ENCODE measurements around the gene ZNF837.
A peak's percentile ranks its signal among the peaks of the same experiment; 100 is the strongest.

The ZNF837 gene

DNA sequence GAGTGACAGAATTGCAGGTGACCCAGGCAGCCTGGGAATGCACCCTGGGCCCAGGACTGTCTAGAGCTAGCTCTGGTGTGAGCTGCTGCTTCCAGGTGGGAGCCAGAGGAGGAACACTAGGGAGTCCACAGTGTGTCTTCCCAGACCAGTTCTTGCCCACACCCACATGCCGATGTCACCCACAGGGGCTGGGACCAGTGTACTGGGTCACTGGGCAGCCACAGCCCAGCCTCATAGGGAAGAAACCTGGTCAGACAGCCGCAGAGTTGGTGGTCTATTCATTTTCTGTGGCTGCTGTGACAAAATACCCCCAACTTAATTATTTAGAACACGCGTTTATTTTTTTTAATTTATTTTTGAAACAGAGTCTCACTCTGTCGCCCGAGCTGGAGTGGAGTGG lies 17.7 kb upstream of the ZNF837 start:
- Histone ChIP-seq H3K9me3 (ENCODE audit: severe bottlenecking) (no peaks in the 10 kb centered on the region), H3K4me1 (ENCODE audit: insufficient read depth, poor library complexity, severe bottlenecking) (peaks cover 12% of the 10 kb centered on the region), H3K4me3 (ENCODE audit: severe bottlenecking) (no peak overlapping the region), H3K36me3 (ENCODE audit: low read depth) (peaks cover 13% of the 10 kb centered on the region), H3K27ac (ENCODE audit: poor library complexity, severe bottlenecking) (no peak overlapping the region), H3K27me3 (ENCODE audit: insufficient read depth, poor library complexity, severe bottlenecking) (no peaks in the 10 kb centered on the region)
- ATAC-seq (ENCODE audit: low read depth) (no peak), DNase-seq (ENCODE audit: low spot score) (peak; percentile 47)
- TF ChIP-seq, protein P1, sequence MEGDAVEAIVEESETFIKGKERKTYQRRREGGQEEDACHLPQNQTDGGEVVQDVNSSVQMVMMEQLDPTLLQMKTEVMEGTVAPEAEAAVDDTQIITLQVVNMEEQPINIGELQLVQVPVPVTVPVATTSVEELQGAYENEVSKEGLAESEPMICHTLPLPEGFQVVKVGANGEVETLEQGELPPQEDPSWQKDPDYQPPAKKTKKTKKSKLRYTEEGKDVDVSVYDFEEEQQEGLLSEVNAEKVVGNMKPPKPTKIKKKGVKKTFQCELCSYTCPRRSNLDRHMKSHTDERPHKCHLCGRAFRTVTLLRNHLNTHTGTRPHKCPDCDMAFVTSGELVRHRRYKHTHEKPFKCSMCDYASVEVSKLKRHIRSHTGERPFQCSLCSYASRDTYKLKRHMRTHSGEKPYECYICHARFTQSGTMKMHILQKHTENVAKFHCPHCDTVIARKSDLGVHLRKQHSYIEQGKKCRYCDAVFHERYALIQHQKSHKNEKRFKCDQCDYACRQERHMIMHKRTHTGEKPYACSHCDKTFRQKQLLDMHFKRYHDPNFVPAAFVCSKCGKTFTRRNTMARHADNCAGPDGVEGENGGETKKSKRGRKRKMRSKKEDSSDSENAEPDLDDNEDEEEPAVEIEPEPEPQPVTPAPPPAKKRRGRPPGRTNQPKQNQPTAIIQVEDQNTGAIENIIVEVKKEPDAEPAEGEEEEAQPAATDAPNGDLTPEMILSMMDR (IDR thresholded peaks at IDR 0.05; ENCODE audit: poor library complexity, severe bottlenecking) = no peak

DNA sequence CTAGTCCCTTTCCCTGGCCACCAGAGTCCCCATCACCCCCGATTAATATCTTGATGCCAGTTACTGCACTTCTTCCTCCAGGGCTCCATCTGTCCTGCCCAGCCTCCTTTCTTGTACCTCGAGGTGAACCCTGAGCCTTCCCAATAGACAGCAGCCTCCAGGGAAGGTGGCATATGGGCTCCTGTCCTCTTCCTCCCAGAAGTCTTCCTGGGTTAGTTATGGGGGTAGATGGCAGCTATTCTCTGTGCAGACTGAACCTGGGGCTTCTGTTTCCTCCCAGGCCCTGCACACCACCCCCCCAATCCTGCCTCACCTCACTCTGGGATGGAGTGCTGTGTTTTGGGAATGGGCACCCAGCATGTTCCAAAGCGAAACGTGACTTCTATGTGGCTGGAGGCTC lies 17.3 kb upstream of the ZNF837 start:
- no peak for ATAC-seq (ENCODE audit: low read depth)
- no peaks in the 10 kb centered on the region for H3K27me3 ChIP-seq (ENCODE audit: insufficient read depth, poor library complexity, severe bottlenecking)
- no peak for DNase-seq (ENCODE audit: low spot score)
- no peaks in the 10 kb centered on the region for H3K9me3 ChIP-seq (ENCODE audit: severe bottlenecking)
- H3K27ac ChIP-seq (ENCODE audit: poor library complexity, severe bottlenecking) = no peak overlapping the region
- H3K4me1 ChIP-seq (ENCODE audit: insufficient read depth, poor library complexity, severe bottlenecking) = peaks cover 12% of the 10 kb centered on the region
- peaks cover 18% of the 10 kb centered on the region for H3K36me3 ChIP-seq (ENCODE audit: low read depth)
- TF ChIP-seq, protein P1 (IDR thresholded peaks at IDR 0.05; ENCODE audit: poor library complexity, severe bottlenecking) = no peak
- no peak overlapping the region for H3K4me3 ChIP-seq (ENCODE audit: severe bottlenecking)

DNA sequence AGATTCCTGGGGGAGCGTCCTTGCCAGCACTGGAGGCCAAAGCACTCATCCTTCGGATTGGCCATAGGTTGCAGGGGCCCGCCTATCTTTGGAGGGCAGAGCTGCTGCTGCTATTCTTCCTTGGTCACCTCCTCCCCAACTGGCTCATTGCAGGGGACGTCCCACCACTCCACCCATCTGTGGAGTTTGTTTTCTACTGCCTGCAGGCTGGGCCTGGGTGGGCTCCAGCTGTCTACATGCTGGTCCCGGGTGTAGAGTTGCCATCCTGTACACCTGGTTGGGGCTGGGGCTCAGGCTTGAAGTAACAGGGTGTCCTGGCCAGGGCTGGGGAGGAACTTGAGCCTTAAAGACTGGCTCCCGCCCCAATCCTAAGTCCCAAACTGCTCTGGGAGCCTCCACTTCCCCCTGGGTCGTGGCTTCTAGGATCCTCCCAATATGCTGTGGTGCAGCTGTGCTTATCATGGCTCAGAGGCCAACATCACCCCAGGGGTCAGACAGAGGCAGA lies 16.8 kb upstream of the ZNF837 start:
- Histone ChIP-seq H3K27ac (ENCODE audit: poor library complexity, severe bottlenecking) (no peak overlapping the region), H3K4me3 (ENCODE audit: severe bottlenecking) (no peak overlapping the region), H3K27me3 (ENCODE audit: insufficient read depth, poor library complexity, severe bottlenecking) (no peaks in the 10 kb centered on the region), H3K9me3 (ENCODE audit: severe bottlenecking) (no peaks in the 10 kb centered on the region), H3K4me1 (ENCODE audit: insufficient read depth, poor library complexity, severe bottlenecking) (peaks cover 12% of the 10 kb centered on the region), H3K36me3 (ENCODE audit: low read depth) (peaks cover 23% of the 10 kb centered on the region)
- DNase-seq (ENCODE audit: low spot score) = peak; percentile 55
- no peak for ATAC-seq (ENCODE audit: low read depth)
- TF ChIP-seq, protein P1 (IDR thresholded peaks at IDR 0.05; ENCODE audit: poor library complexity, severe bottlenecking) = no peak

DNA sequence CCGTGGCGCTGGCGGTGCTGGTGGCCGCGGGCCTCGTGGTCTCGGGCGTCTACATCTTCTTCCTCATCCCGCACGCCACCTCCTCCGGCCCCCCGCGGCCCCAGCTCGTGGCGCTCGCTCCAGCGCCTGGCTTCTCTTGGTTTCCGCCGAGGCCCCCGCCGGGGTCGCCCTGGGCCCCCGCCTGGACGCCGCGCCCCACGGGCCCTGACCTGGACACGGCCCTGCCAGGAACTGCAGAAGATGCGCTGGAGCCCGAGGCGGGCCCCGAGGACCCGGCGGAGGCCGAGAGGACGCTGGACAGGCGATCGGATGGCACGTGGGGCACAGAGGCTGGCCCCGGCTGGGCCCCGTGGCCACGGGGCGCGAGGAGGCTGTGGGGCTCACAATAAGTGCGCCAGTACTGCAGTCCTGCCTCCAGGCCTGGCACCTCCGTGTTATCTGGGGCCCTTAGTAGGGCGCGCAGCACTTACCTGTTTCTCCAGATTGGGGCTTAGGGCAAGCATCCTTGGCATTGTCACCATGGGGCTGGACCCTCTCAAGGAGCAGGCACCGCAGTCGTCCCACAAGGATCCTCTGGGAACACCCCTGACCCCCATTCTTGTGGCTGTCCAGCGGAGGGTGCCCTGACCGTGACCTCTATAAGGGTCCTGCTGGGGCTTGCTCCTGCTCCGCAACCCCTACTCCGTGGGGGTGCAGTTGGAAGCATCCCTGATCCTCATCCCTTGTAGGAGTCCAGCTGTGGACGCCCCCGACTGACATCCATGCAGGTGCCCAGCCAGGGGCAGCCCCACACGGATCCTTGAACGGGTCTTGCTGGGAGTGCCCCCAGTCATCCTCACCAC lies 16.1 kb upstream of the ZNF837 start:
- Histone ChIP-seq H3K4me1 (ENCODE audit: insufficient read depth, poor library complexity, severe bottlenecking) (peaks cover 8% of the 10 kb centered on the region), H3K36me3 (ENCODE audit: low read depth) (peaks cover 30% of the 10 kb centered on the region)

More for the DNA sequence above, 16.1 kb upstream of the ZNF837 start:
- TF ChIP-seq, protein P1 (IDR thresholded peaks at IDR 0.05; ENCODE audit: poor library complexity, severe bottlenecking) = no peak
- H3K4me3 ChIP-seq (ENCODE audit: severe bottlenecking) = peak overlapping the region; percentile 25
- peak; percentile 51 for DNase-seq (ENCODE audit: low spot score)
- no peaks in the 10 kb centered on the region for H3K27me3 ChIP-seq (ENCODE audit: insufficient read depth, poor library complexity, severe bottlenecking)
- H3K27ac ChIP-seq (ENCODE audit: poor library complexity, severe bottlenecking) = peak overlapping the region; percentile 64
- H3K9me3 ChIP-seq (ENCODE audit: severe bottlenecking) = no peaks in the 10 kb centered on the region
- ATAC-seq (ENCODE audit: low read depth) = no peak

Measured in RWPE2 (cell line).